Measurements from ENCODE around the gene IL9.

GRCh38 chr5:135920199-135920598 lies 24.6 kb upstream of the IL9 start:
- no peak for TF ChIP-seq CTCF (IDR thresholded peaks at IDR 0.05)
- no peak for TF ChIP-seq POLR2A (IDR thresholded peaks at IDR 0.05)
